Keratinocyte (primary cell): ENCODE results near the gene COG6. TPM values are rescaled to one million over a fixed set of nuclear protein-coding genes. Genes with fewer than 3 reads are reported as not detected.

ENCODE experiments used
- DNase-seq: peaks from one replicate; pipeline ENCODE4 v3.0.0-alpha.2; 2011; ENCODE audit warnings: low read depth, missing footprints, low spot score
- FAIRE-seq: peaks from 2 replicates; lab custom pipeline; 2011; peaks lifted over from hg19 to GRCh38; lab: Jason Lieb, UNC
- H2AFZ ChIP-seq: 2 replicates; pipeline ENCODE4 v1.6.0; 2012; ENCODE audit warnings: low read length, control low read depth, inconsistent platforms; ENCODE audit not compliant: control insufficient read depth
- H3K27ac ChIP-seq: 2 replicates; pipeline ENCODE4 v1.5.1; 2011; ENCODE audit warnings: low read length; ENCODE audit not compliant: control insufficient read depth, insufficient read depth
- H3K27me3 ChIP-seq: 3 replicates; pipeline ENCODE4 v1.6.0; 2011; ENCODE audit warnings: low read length; ENCODE audit not compliant: control insufficient read depth, insufficient read depth; ENCODE audit errors: extremely low read depth
- H3K36me3 ChIP-seq, 2 experiments: 2 replicates in 1 of 2; 3 replicates in 1 of 2; pipeline ENCODE4 v1.5.1; 2011; ENCODE audit warnings: low read length in 2 of 2, mild to moderate bottlenecking in 1 of 2; ENCODE audit not compliant: control insufficient read depth in 2 of 2, insufficient read depth in 2 of 2; ENCODE audit errors: extremely low read depth in 1 of 2
- H3K4me1 ChIP-seq: 3 replicates; pipeline ENCODE4 v1.5.1; 2011; ENCODE audit warnings: low read length; ENCODE audit not compliant: control insufficient read depth, insufficient read depth; ENCODE audit errors: extremely low read depth
- H3K4me2 ChIP-seq: 3 replicates; pipeline ENCODE4 v1.6.0; 2011; ENCODE audit warnings: low read depth, low read length; ENCODE audit not compliant: control insufficient read depth, insufficient read depth; ENCODE audit errors: extremely low read depth
- H3K4me3 ChIP-seq, 3 experiments: fragments of 200-600 bp in 1 of 3; sonication (generic) in 1 of 3; 2 replicates in 2 of 3; 3 replicates in 1 of 3; pipeline ENCODE4 v1.5.1; 2011 to 2016; ENCODE audit warnings: low read length in 3 of 3, mild to moderate bottlenecking in 3 of 3, control low read depth in 2 of 3, inconsistent platforms in 1 of 3, low read depth in 1 of 3, mixed read lengths in 1 of 3, mixed run types in 1 of 3, moderate library complexity in 1 of 3; ENCODE audit not compliant: control insufficient read depth in 2 of 3, insufficient read depth in 2 of 3; ENCODE audit errors: extremely low read depth in 1 of 3
- H3K79me2 ChIP-seq: 2 replicates; pipeline ENCODE4 v1.6.0; 2012; ENCODE audit warnings: low read length; ENCODE audit not compliant: control insufficient read depth, insufficient read depth
- H3K9ac ChIP-seq: 3 replicates; pipeline ENCODE4 v1.6.0; 2011; ENCODE audit warnings: low read length; ENCODE audit not compliant: control insufficient read depth, insufficient read depth; ENCODE audit errors: extremely low read depth
- H3K9me1 ChIP-seq: 3 replicates; pipeline ENCODE4 v1.6.0; 2011; ENCODE audit warnings: low read length; ENCODE audit not compliant: control insufficient read depth, insufficient read depth; ENCODE audit errors: extremely low read depth
- H3K9me3 ChIP-seq: 2 replicates; pipeline ENCODE4 v1.5.1; 2012; ENCODE audit warnings: low read depth, low read length; ENCODE audit not compliant: control insufficient read depth
- H4K20me1 ChIP-seq: 3 replicates; pipeline ENCODE4 v1.6.0; 2011; ENCODE audit warnings: low read length; ENCODE audit not compliant: control insufficient read depth, insufficient read depth; ENCODE audit errors: extremely low read depth
- EZH2 ChIP-seq: IDR thresholded peaks from one replicate; pipeline ENCODE4 v1.6.1; 2012; ENCODE audit warnings: inconsistent platforms, mild to moderate bottlenecking, low read length, moderate library complexity
- dilution Hi-C: fragments of 300-500 bp; cut with MboI; formaldehyde crosslinking; loops from one replicate; pipeline ENCODE4 v1.7.0; 2020; ENCODE audit warnings: low sequenced_read_pairs; ENCODE audit not compliant: extremely low pct_ligation_motif_present
- polyA plus RNA-seq, 5 experiments: library from polyadenylated mRNA; depleted of rRNA in 3 of 5; stranded (reverse) in 3 of 5; stranded (forward) in 1 of 5; unstranded in 1 of 5; fragments of >200 nt; gene quantifications; 1 replicate in 1 of 5; 2 replicates in 3 of 5; 3 replicates in 1 of 5; pipeline versions ENCODE4 v1.2.1 to v1.2.3, GENCODE V29; 2011 to 2012; ENCODE audit warnings: missing spikeins in 2 of 5, low read depth in 1 of 5, low replicate concordance in 1 of 5
- TF ChIP-seq, protein P1 (sequence below), 3 experiments: IDR thresholded peaks in 1 of 3; conservative IDR thresholded peaks in 1 of 3; optimal IDR thresholded peaks in 1 of 3; 2 replicates in 2 of 3; 3 replicates in 1 of 3; pipeline versions ENCODE3 to v1.5.1; 2011; ENCODE audit warnings: low read length in 3 of 3, mild to moderate bottlenecking in 3 of 3, moderate library complexity in 2 of 3, control low read depth in 1 of 3, inconsistent platforms in 1 of 3; ENCODE audit not compliant: insufficient read depth in 2 of 3; ENCODE audit errors: extremely low read depth in 1 of 3

Gene COG6
- polyA plus RNA-seq, 1 donor (not counting 4 experiments of a cell fraction or from before 2014, with no cell fraction given), result 25.5 TPM

- H3K4me1 ChIP-seq, result no peaks in the 10 kb centered on the region
- no peak overlapping the region for H3K4me3 ChIP-seq
- no peak overlapping the region for H3K27ac ChIP-seq
- H3K27me3 ChIP-seq, result no peaks in the 10 kb centered on the region
- H3K9ac ChIP-seq, result no peak overlapping the region
- no peaks in the 10 kb centered on the region for H4K20me1 ChIP-seq
- H2AFZ ChIP-seq, result no peak overlapping the region
- no peak for DNase-seq
- FAIRE-seq, result no peak
- H3K9me3 ChIP-seq, result no peaks in the 10 kb centered on the region
- no peaks in the 10 kb centered on the region for H3K9me1 ChIP-seq
- dilution Hi-C loops, result no loop called here
- TF ChIP-seq, protein P1, sequence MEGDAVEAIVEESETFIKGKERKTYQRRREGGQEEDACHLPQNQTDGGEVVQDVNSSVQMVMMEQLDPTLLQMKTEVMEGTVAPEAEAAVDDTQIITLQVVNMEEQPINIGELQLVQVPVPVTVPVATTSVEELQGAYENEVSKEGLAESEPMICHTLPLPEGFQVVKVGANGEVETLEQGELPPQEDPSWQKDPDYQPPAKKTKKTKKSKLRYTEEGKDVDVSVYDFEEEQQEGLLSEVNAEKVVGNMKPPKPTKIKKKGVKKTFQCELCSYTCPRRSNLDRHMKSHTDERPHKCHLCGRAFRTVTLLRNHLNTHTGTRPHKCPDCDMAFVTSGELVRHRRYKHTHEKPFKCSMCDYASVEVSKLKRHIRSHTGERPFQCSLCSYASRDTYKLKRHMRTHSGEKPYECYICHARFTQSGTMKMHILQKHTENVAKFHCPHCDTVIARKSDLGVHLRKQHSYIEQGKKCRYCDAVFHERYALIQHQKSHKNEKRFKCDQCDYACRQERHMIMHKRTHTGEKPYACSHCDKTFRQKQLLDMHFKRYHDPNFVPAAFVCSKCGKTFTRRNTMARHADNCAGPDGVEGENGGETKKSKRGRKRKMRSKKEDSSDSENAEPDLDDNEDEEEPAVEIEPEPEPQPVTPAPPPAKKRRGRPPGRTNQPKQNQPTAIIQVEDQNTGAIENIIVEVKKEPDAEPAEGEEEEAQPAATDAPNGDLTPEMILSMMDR (optimal IDR thresholded peaks at IDR 0.05 in 1 of 3, IDR thresholded peaks at IDR 0.05 in 1 of 3, conservative IDR thresholded peaks at IDR 0.05 in 1 of 3; ENCODE audit: extremely low read depth in 1 of 3, insufficient read depth in 2 of 3, low read length in 3 of 3), result no peak
- no peak for TF ChIP-seq EZH2
- no peaks in the 10 kb centered on the region for H3K36me3 ChIP-seq
- no peak overlapping the region for H3K4me2 ChIP-seq
- no peaks in the 10 kb centered on the region for H3K79me2 ChIP-seq
These were observed 105.1 kb downstream of the COG6 start for GRCh38 chr13:39760521-39760920.

- no peaks in the 10 kb centered on the region for H3K79me2 ChIP-seq
- no peaks in the 10 kb centered on the region for H3K36me3 ChIP-seq
- H3K27me3 ChIP-seq, result no peaks in the 10 kb centered on the region
- H3K4me3 ChIP-seq, result no peak overlapping the region
- H3K9me3 ChIP-seq, result no peaks in the 10 kb centered on the region
- FAIRE-seq, result peak; percentile 60
- H3K9me1 ChIP-seq, result no peaks in the 10 kb centered on the region
- H3K4me1 ChIP-seq, result peaks cover 5% of the 10 kb centered on the region
- no peak overlapping the region for H3K27ac ChIP-seq
- H4K20me1 ChIP-seq, result no peaks in the 10 kb centered on the region
- no peak overlapping the region for H3K4me2 ChIP-seq
- DNase-seq, result no peak
- H3K9ac ChIP-seq, result no peak overlapping the region
- TF ChIP-seq, protein P1 (optimal IDR thresholded peaks at IDR 0.05 in 1 of 3, IDR thresholded peaks at IDR 0.05 in 1 of 3, conservative IDR thresholded peaks at IDR 0.05 in 1 of 3; ENCODE audit: extremely low read depth in 1 of 3, insufficient read depth in 2 of 3, low read length in 3 of 3), result peak; percentile 41 to 72 (median 69)
- TF ChIP-seq EZH2, result no peak
- dilution Hi-C loops, result no loop called here
- no peak overlapping the region for H2AFZ ChIP-seq
These were observed 110.5 kb downstream of the COG6 start for GRCh38 chr13:39765801-39766463.
